Activated CD4-positive, CD25-positive, alpha-beta regulatory T cell treated with anti-CD3 and anti-CD28 coated beads, Interleukin-2, amount 50 U/mL, for 72 hours (primary cell): ENCODE results near the gene KDM8.

ENCODE experiments used
- DNase-seq: peaks from one replicate; pipeline ENCODE4 v3.0.0; 2021

KDM8 gene

GRCh38 chr16:27231692-27232060 is 28.4 kb downstream of the KDM8 start:
- DNase-seq, result no peak

GRCh38 chr16:27232061-27232900 is 29.0 kb downstream of the KDM8 start:
- DNase-seq, result no peak

GRCh38 chr16:27232901-27233625 is 29.7 kb downstream of the KDM8 start:
- DNase-seq, result no peak

GRCh38 chr16:27233731-27234130 is 30.4 kb downstream of the KDM8 start:
- no peak for DNase-seq

DNA sequence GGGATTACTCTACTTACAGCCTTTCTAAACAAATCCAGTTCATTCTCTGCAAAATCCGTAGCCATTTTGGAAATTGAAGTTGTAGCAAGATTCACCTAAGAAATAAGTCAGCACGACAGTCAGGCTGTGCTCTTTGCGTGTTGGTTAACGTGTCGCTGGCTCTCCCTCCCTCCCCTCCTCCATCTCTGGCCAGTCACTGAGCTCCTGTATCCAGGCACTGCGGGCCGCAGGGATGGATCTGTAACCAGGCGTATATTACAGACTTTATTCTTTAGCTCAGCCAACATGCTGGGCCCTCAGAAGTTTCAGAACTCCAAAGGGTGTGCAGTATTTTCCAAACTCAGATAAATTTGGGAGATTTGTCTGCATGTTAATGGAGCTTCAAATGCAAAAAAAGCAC is 30.8 kb downstream of the KDM8 start:
- DNase-seq, result no peak

DNA sequence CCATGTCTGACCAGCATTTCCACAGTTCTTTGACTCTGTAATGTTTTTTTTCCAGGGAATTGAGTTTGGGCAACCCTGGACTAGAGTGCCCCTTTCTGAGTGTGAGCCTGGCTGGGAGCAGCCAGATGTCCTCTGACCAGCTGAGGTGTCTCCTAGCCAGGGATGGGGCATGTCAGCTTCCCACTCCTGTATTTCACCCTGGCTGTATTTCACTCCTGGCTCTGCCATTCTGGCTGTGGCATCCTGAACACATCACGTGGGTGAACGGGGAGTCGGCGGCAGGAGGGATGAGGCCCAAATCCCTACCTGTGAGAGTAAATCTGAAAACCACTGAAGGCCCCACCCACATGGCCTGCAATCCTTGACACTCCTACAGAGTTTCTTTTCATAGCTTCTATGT is 31.3 kb downstream of the KDM8 start:
- no peak for DNase-seq

GRCh38 chr16:27235055-27235937 is 32.0 kb downstream of the KDM8 start:
- peak; percentile 67 for DNase-seq

DNA sequence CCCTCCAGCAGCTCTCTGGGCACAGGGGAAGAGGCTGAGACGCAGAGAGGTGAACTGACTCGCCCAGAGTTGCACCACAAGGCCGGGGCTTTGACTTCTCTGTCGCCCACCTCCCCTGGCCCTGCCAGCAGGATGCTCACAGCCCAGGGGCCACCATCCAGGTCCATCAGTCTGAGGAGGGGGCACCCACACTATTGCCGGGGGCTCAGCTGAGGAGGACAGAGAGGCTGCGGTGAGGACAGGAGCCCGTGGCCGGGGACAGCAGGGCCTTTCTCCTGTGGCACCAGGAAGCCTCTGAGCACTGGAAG is 32.6 kb downstream of the KDM8 start:
- DNase-seq, result peak; percentile 52

DNA sequence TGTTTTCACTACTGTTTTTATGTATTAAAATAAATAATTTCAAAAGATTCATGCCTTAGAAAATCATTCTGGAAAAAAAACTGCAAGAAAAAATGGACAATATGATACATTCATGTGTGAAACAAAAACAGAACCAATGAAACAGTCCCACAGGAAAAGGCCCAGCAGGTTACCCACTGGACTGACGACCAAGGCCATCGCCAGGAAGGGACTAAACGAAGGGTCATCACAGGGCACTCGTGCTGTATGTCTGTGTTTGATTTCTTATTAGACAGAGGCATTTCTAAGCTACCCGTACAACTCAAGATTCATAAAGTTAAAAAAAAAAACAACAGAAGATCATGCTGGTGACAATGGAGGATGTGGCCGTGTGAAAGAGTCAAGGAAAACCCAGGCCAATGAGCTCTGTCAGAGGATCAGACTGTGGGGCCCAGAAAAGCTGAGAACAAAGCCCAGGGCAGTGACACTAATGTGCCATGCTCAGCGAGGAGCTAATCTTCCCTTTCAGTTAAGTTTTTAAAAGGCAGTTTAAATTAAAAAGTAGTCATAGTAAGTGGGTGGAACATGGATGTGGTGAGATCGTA is 33.4 kb downstream of the KDM8 start:
- DNase-seq, result no peak

- peak; percentile 70 for DNase-seq
These were observed 34.1 kb downstream of the KDM8 start for GRCh38 chr16:27237219-27238015.

DNA sequence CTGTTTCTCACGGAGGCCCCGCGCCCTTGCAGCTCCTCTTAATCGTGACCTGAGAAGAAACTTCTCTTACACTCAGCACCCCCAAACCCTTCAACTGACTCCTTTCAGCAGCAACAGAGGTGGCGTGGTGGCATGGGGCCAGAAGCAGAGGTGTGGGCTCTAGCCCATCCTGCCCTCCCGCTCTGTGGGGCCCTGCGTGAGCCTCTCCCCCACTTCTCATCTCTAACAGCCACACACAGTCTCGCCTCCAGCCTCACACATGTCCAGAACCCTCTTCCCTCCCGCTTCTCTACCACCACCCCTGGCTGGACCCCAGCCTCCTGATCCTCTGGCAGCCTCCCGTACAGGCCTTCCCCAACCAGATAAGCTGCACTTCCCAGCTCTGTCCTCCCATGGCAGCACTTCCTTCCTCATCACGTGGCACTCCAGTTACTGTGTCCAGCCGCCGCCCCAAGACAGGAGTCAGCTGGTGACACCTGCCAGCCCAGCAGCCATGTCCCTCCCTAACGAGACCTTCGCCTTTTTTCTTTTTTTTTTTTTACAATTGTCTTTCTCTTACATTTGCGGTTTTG is 34.8 kb downstream of the KDM8 start:
- DNase-seq, result peak; percentile 59

- DNase-seq, result no peak
These were observed 35.3 kb downstream of the KDM8 start for GRCh38 chr16:27238591-27238990.

DNA sequence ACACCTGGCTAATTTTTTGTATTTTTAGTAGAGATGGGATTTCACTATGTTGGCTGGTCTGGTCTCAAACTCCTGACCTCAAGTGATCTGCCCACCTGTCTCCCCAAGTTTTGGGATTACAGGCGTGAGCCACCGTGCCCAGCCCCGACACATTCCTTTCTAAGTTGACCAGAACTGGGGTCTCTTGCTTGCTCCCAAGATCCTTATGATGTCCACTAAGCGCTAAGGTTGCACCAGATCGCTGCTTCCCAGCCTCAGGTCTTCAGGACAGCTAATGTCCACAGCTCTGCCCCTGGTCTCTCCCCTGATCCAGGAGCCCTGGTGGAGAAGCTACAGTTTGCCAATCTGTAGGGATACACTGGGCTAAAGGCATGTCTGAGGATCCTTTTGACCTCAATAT is 35.7 kb downstream of the KDM8 start:
- DNase-seq, result peak; percentile 21

GRCh38 chr16:27239906-27240655 is 36.8 kb downstream of the KDM8 start:
- DNase-seq, result peak; percentile 28

- DNase-seq, result peak; percentile 26
These were observed 37.7 kb downstream of the KDM8 start for GRCh38 chr16:27240948-27241531.

DNA sequence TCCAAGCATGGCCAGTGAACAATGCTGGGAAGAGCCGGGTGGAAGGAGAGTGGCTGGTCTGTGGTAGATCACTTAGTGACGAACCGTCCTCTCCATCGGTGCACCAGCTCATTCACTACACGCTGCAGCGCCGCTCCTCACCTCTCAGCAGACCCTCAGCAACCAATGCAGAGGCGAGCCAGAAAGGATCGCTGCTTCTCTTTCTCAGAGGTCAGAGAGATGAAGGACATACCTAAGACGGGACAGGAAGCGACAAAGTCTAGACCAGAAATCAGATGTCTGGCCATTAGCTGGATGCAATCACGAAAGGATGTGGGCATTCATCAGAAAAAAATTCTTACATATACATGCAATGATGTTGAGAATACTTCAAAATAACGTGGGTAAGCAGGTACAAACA is 38.3 kb downstream of the KDM8 start:
- peak; percentile 20 for DNase-seq

- peak; percentile 13 for DNase-seq
These were observed 39.1 kb downstream of the KDM8 start for GRCh38 chr16:27242398-27242797.

GRCh38 chr16:27242868-27243590 is 39.7 kb downstream of the KDM8 start:
- DNase-seq, result peak; percentile 32

GRCh38 chr16:27243725-27244362 is 40.5 kb downstream of the KDM8 start:
- DNase-seq, result peak; percentile 19

DNA sequence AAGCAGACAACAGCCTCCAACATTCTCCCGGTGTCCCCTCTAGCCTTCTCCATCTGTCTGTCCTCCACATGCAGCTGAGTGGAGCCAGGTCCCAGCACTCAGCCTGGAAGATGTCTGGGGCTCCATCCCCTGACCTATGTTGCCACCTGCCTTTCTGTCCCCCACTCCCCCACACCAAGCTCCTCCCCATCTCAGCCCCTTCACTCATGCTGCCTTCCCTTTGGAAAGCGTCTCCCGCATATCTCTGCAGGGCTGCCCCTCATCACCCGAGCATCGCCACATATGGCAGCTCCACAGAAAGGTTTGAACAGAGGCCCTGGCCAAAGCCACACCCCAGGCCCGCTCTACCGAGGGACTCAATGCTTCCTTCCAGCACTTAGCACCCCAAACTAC is 41.0 kb downstream of the KDM8 start:
- DNase-seq, result peak; percentile 22
